PFSK-1 (cell line): Measurements from ENCODE around the gene PCSK5.

Experiments used
- POLR2AphosphoS5 ChIP-seq: IDR thresholded peaks from 2 replicates; pipeline ENCODE4 v1.6.1; 2012; ENCODE audit warnings: low read depth, mild to moderate bottlenecking, control low read depth, low read length, moderate library complexity
- SIN3A ChIP-seq: IDR thresholded peaks from 2 replicates; pipeline ENCODE4 v1.6.1; 2012; ENCODE audit warnings: mild to moderate bottlenecking, low read length, moderate library complexity, borderline replicate concordance; ENCODE audit not compliant: insufficient read depth
- TAF1 ChIP-seq: IDR thresholded peaks from 2 replicates; pipeline ENCODE4 v1.6.1; 2012; ENCODE audit warnings: low read length, control low read depth, borderline replicate concordance; ENCODE audit not compliant: insufficient read depth
- TF ChIP-seq, protein P1 (sequence below), 2 experiments: IDR thresholded peaks; 2 replicates each; pipeline versions ENCODE4 v1.6.1 to v1.8.0; 2011 to 2012; ENCODE audit warnings: low read depth in 2 of 2, low read length in 2 of 2, control low read depth in 1 of 2, inconsistent platforms in 1 of 2, mild to moderate bottlenecking in 1 of 2, moderate library complexity in 1 of 2; ENCODE audit not compliant: insufficient read depth in 1 of 2

- TF ChIP-seq SIN3A, result no peak
- TF ChIP-seq POLR2AphosphoS5, result no peak
- no peak for TF ChIP-seq TAF1
- TF ChIP-seq, protein P1, sequence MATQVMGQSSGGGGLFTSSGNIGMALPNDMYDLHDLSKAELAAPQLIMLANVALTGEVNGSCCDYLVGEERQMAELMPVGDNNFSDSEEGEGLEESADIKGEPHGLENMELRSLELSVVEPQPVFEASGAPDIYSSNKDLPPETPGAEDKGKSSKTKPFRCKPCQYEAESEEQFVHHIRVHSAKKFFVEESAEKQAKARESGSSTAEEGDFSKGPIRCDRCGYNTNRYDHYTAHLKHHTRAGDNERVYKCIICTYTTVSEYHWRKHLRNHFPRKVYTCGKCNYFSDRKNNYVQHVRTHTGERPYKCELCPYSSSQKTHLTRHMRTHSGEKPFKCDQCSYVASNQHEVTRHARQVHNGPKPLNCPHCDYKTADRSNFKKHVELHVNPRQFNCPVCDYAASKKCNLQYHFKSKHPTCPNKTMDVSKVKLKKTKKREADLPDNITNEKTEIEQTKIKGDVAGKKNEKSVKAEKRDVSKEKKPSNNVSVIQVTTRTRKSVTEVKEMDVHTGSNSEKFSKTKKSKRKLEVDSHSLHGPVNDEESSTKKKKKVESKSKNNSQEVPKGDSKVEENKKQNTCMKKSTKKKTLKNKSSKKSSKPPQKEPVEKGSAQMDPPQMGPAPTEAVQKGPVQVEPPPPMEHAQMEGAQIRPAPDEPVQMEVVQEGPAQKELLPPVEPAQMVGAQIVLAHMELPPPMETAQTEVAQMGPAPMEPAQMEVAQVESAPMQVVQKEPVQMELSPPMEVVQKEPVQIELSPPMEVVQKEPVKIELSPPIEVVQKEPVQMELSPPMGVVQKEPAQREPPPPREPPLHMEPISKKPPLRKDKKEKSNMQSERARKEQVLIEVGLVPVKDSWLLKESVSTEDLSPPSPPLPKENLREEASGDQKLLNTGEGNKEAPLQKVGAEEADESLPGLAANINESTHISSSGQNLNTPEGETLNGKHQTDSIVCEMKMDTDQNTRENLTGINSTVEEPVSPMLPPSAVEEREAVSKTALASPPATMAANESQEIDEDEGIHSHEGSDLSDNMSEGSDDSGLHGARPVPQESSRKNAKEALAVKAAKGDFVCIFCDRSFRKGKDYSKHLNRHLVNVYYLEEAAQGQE (IDR thresholded peaks at IDR 0.05; ENCODE audit: insufficient read depth in 1 of 2, low read depth in 2 of 2, low read length in 2 of 2), result no peak
Measured at GRCh38 chr9:76077537-76077936, 187.1 kb downstream of the PCSK5 start.
